IMR-90 (cell line): ENCODE results near the gene XIST. TPM values are rescaled to one million over a fixed set of nuclear protein-coding genes. Genes with fewer than 3 reads are reported as not detected.

Source experiments
- ATAC-seq: fragments of 200-7000 bp; cut with Tn5 transposase; 2 replicates; pipeline ENCODE4 v1.9.1; 2020; ENCODE audit warnings: low read depth, mild to moderate bottlenecking, moderate library complexity
- BruUV-seq: library from RNA; stranded (reverse); fragments of 400-500 nt; replicated peaks from 2 replicates; lab custom pipeline; 2021; lab: Mats Ljungman, UMichigan
- CTCF ChIA-PET: fragments of 300-600 bp; formaldehyde crosslinking; extraction: SDS; loops from one replicate; lab custom pipeline; 2021; ENCODE audit warnings: antibody characterized with exemption; lab: Yijun Ruan, JAX
- POLR2A ChIA-PET: fragments of 300-600 bp; sonication (Branson Sonifier 250); formaldehyde crosslinking; loops from one replicate; lab custom pipeline; 2022; ENCODE audit warnings: antibody characterized with exemption; ENCODE audit not compliant: unreplicated experiment; lab: Charles Lee
- DNase-seq: peaks from one replicate; pipeline ENCODE4 v3.0.0; 2013
- H2AFZ ChIP-seq: replicated peaks from 2 replicates; pipeline ENCODE3; 2013; ENCODE audit warnings: low read length, mild to moderate bottlenecking; ENCODE audit not compliant: poor library complexity
- H2AK5ac ChIP-seq: 2 replicates; pipeline ENCODE4 v1.6.1; 2013; ENCODE audit warnings: low read depth, low read length, inconsistent platforms
- H2AK9ac ChIP-seq: replicated peaks from 2 replicates; pipeline ENCODE3; 2013; ENCODE audit warnings: mild to moderate bottlenecking, low read depth, low read length, moderate library complexity; ENCODE audit not compliant: poor library complexity
- H2BK120ac ChIP-seq: 2 replicates; pipeline ENCODE4 v1.6.1; 2013; ENCODE audit warnings: low read depth, low read length, inconsistent platforms
- H2BK15ac ChIP-seq: 3 replicates; pipeline ENCODE4 v1.6.1; 2013; ENCODE audit warnings: low read depth, low read length, inconsistent platforms
- H2BK20ac ChIP-seq: 2 replicates; pipeline ENCODE4 v1.6.1; 2013; ENCODE audit warnings: low read depth, mild to moderate bottlenecking, inconsistent platforms, low read length, moderate library complexity
- H2BK5ac ChIP-seq: 2 replicates; pipeline ENCODE4 v1.6.1; 2013; ENCODE audit warnings: mild to moderate bottlenecking, low read depth, low read length, inconsistent platforms; ENCODE audit not compliant: poor library complexity, severe bottlenecking
- H3K14ac ChIP-seq: replicated peaks from 2 replicates; pipeline ENCODE4 v1.6.1; 2013; ENCODE audit warnings: low read depth, low read length, inconsistent platforms
- H3K18ac ChIP-seq: 2 replicates; pipeline ENCODE4 v1.6.1; 2013; ENCODE audit warnings: low read depth, low read length, control low read depth
- H3K23ac ChIP-seq: 2 replicates; pipeline ENCODE4 v1.6.1; 2013; ENCODE audit warnings: low read depth, low read length, inconsistent platforms
- H3K27ac ChIP-seq: 2 replicates; pipeline ENCODE4 v1.5.1; 2013; ENCODE audit warnings: mild to moderate bottlenecking, control low read depth, low read length; ENCODE audit not compliant: insufficient read depth
- H3K27me3 ChIP-seq: 2 replicates; pipeline ENCODE4 v1.6.1; 2013; ENCODE audit warnings: low read length; ENCODE audit not compliant: control insufficient read depth, insufficient read depth
- H3K36me3 ChIP-seq: 2 replicates; pipeline ENCODE4 v1.6.1; 2013; ENCODE audit warnings: low read length, mixed read lengths; ENCODE audit not compliant: control insufficient read depth, insufficient read depth
- H3K4ac ChIP-seq: 2 replicates; pipeline ENCODE4 v1.6.1; 2013; ENCODE audit warnings: low read depth, low read length, inconsistent platforms
- H3K4me1 ChIP-seq: 2 replicates; pipeline ENCODE4 v1.6.1; 2013; ENCODE audit warnings: low read length, mixed read lengths; ENCODE audit not compliant: control insufficient read depth, insufficient read depth
- H3K4me2 ChIP-seq: 2 replicates; pipeline ENCODE4 v1.6.1; 2013; ENCODE audit warnings: low read depth, mild to moderate bottlenecking, control low read depth, low read length, moderate library complexity
- H3K4me3 ChIP-seq: 2 replicates; pipeline ENCODE4 v1.5.1; 2013; ENCODE audit warnings: low read depth, mild to moderate bottlenecking, control low read depth, low read length, moderate library complexity; ENCODE audit not compliant: insufficient read depth
- H3K56ac ChIP-seq: 2 replicates; pipeline ENCODE4 v1.6.1; 2013; ENCODE audit warnings: low read length, inconsistent platforms; ENCODE audit not compliant: insufficient read depth; ENCODE audit errors: extremely low read depth
- H3K79me1 ChIP-seq, 2 experiments: 2 replicates each; pipeline ENCODE4 v1.6.1; 2013; ENCODE audit warnings: low read length in 2 of 2, inconsistent platforms in 1 of 2, low read depth in 1 of 2
- H3K9ac ChIP-seq: 2 replicates; pipeline ENCODE4 v1.6.1; 2013; ENCODE audit warnings: low read depth, low read length, control low read depth
- H3K9me1 ChIP-seq: 2 replicates; pipeline ENCODE4 v1.6.1; 2013; ENCODE audit warnings: low read length, inconsistent platforms; ENCODE audit not compliant: insufficient read depth
- H3K9me3 ChIP-seq: 2 replicates; pipeline ENCODE4 v1.6.1; 2013; ENCODE audit warnings: low read length; ENCODE audit not compliant: control insufficient read depth, insufficient read depth
- H4K20me1 ChIP-seq: 2 replicates; pipeline ENCODE4 v1.6.1; 2013; ENCODE audit warnings: low read length, inconsistent platforms; ENCODE audit not compliant: insufficient read depth
- H4K5ac ChIP-seq: 2 replicates; pipeline ENCODE4 v1.6.1; 2013; ENCODE audit warnings: mild to moderate bottlenecking, low read depth, low read length, control low read depth
- H4K8ac ChIP-seq, 2 experiments: 2 replicates each; pipeline ENCODE4 v1.6.1; 2013; ENCODE audit warnings: low read depth in 2 of 2, low read length in 2 of 2, control low read depth in 1 of 2, inconsistent platforms in 1 of 2
- H4K91ac ChIP-seq: 2 replicates; pipeline ENCODE4 v1.6.1; 2013; ENCODE audit warnings: low read depth, low read length, inconsistent platforms; ENCODE audit not compliant: insufficient read depth
- BHLHE40 ChIP-seq: fragments of 150-350 bp; IDR thresholded peaks from 2 replicates; pipeline ENCODE4 v1.6.1; 2016; ENCODE audit warnings: mild to moderate bottlenecking, low read depth, low read length
- WGBS, 2 experiments: methylation state at CpG; one replicate each; pipeline versions ENCODE4 v1.1.5 to v1.1.7; 2013; ENCODE audit warnings: missing lambda C conversion rate in 2 of 2; ENCODE audit not compliant: insufficient read length in 1 of 2; ENCODE audit errors: extremely low coverage in 2 of 2; 5-methylcytosine and 5-hydroxymethylcytosine counted together
- dilution Hi-C: fragments of 300-500 bp; cut with HindIII; formaldehyde crosslinking; loops from one replicate; pipeline ENCODE4 v1.14.3; 2018; ENCODE audit warnings: low sequenced_read_pairs; ENCODE audit not compliant: unreplicated experiment
- in situ Hi-C: fragments of 300-500 bp; cut with MboI; formaldehyde crosslinking; loops from 3 replicates; pipeline ENCODE4 v1.14.3; 2019; ENCODE audit warnings: low sequenced_read_pairs, inconsistent platforms, mixed read lengths
- intact Hi-C: fragments of 100-400 bp; cut with micrococcal nuclease; formaldehyde crosslinking; loops from 2 replicates; pipeline ENCODE4 v1.10.0; 2022
- polyA plus RNA-seq, 3 experiments: library from polyadenylated mRNA; depleted of rRNA; stranded (reverse); fragments of >200 nt; gene quantifications; 2 replicates each; pipeline ENCODE4 v1.2.3, GENCODE V29; 2012; ENCODE audit warnings: low replicate concordance in 1 of 3
- total RNA-seq: library from RNA; depleted of rRNA; stranded (reverse); fragments of >200 nt; gene quantifications from 2 replicates; pipeline ENCODE4 v1.2.3, GENCODE V29; 2012

The XIST gene
- total and polyA plus RNA-seq, 2 of the 4 experiments (the other 2 are of a cell fraction), result 48.9 to 159 TPM

DNA sequence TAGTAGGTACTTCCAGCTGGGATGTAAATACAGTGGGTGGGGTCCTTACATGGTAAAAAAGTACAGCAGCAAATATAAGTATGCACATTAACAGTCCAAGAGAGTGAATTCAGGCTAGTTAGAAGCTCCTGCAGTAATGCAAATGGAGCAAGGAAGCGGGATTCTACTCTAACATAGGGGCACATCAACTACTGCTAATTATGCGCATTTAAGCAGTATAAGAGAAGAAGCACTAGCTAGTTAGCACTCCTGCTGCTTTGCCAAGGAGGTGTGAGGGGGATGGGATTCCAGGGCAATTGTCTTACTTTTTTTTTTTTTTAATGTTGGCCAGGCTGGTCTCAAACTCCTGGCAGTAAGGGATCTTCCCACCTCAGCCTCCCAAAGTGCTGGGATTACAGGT, 5.4 kb downstream of the XIST start:
- Histone ChIP-seq H2BK20ac (no peak overlapping the region), H4K5ac (no peak overlapping the region), H3K4me2 (no peak overlapping the region; the same call in 1 of the 2 replicates), H2AK9ac (no peak overlapping the region), H3K23ac (no peak overlapping the region), H3K9me3 (no peaks in the 10 kb centered on the region), H3K27me3 (no peaks in the 10 kb centered on the region; the same call in 1 of the 2 replicates), H3K9ac (no peak overlapping the region), H3K4me1 (no peaks in the 10 kb centered on the region; the same call in 1 of the 2 replicates), H4K20me1 (peaks cover 87% of the 10 kb centered on the region), H3K9me1 (peaks cover 26% of the 10 kb centered on the region), H4K8ac (no peak overlapping the region), H3K4ac (no peak overlapping the region), H2AFZ (no peak overlapping the region), H3K36me3 (peaks cover 18% of the 10 kb centered on the region), H2BK120ac (no peak overlapping the region), H2BK15ac (no peak overlapping the region), H2BK5ac (no peak overlapping the region), H3K14ac (no peak overlapping the region), H4K91ac (no peak overlapping the region), H3K56ac (no peak overlapping the region), H3K4me3 (no peak overlapping the region), H2AK5ac (no peak overlapping the region), H3K27ac (no peak overlapping the region), H3K18ac (no peak overlapping the region), H3K79me1 (no peaks in the 10 kb centered on the region)
- no TSS peak for BruUV-seq
- ChIA-PET POLR2A (no interaction called here), CTCF (no interaction called here)
- intact Hi-C loops, result no loop called here
- dilution Hi-C loops, result no loop called here
- in situ Hi-C loops, result no loop called here
- no peak for DNase-seq
- no peak for ATAC-seq
- WGBS, 2 experiments, result no CpG with 5 or more reads among the region's 2 CpGs
- TF ChIP-seq BHLHE40, result no peak
